HCT116 (cell line): Measurements from ENCODE around the gene LDLRAD4. TPM values are rescaled to one million over a fixed set of nuclear protein-coding genes. Genes with fewer than 3 reads are reported as not detected.

ENCODE experiments used
- ATAC-seq: fragments of 200-7000 bp; cut with Tn5 transposase; 2 replicates; pipeline ENCODE4 v1.9.1; 2020; ENCODE audit warnings: mild to moderate bottlenecking, moderate library complexity
- BruUV-seq: library from RNA; stranded (reverse); fragments of 400-500 nt; replicated peaks from 2 replicates; lab custom pipeline; 2021; lab: Mats Ljungman, UMichigan
- CTCF ChIA-PET: fragments of 300-600 bp; sonication (Branson Sonifier 250); formaldehyde crosslinking; loops from one replicate; lab custom pipeline; 2021; ENCODE audit warnings: antibody characterized with exemption; lab: Charles Lee
- POLR2A ChIA-PET: fragments of 300-600, 350-600 bp; sonication (Branson Sonifier 250); formaldehyde crosslinking; loops from one replicate; lab custom pipeline; 2021; ENCODE audit warnings: antibody characterized with exemption; lab: Charles Lee
- RAD21 ChIA-PET, 2 experiments: fragments of 300-600 bp; sonication (Branson Sonifier 250); formaldehyde crosslinking; loops; one replicate each; lab custom pipeline; 2023; ENCODE audit warnings: low total read pairs in 2 of 2; ENCODE audit not compliant: uncharacterized antibody in 2 of 2, unreplicated experiment in 2 of 2, low non-redundant PET in 1 of 2; lab: Charles Lee
- DNase-seq: peaks from one replicate; pipeline ENCODE4 v3.0.0-alpha.2; 2010; ENCODE audit warnings: low read depth, low spot score
- H2AFZ ChIP-seq: fragments of 200-600 bp; shearing (Covaris generic), sonication (generic); 2 replicates; pipeline ENCODE4 v1.6.1; 2017; ENCODE audit warnings: low read depth, mixed run types, mixed read lengths, antibody characterized with exemption, low read length; ENCODE audit not compliant: poor library complexity, severe bottlenecking
- H3K27ac ChIP-seq: 2 replicates; pipeline ENCODE4 v1.5.1; 2012; ENCODE audit warnings: low read depth, low read length
- H3K27me3 ChIP-seq: fragments of 200-600 bp; sonication (generic); 2 replicates; pipeline ENCODE4 v1.6.1; 2016; ENCODE audit warnings: mixed run types, low read length, mixed read lengths; ENCODE audit not compliant: insufficient read depth
- H3K36me3 ChIP-seq, 2 experiments: fragments of 200-500 bp in 1 of 2; fragments of 200-600 bp in 1 of 2; sonication (Bioruptor generic) in 1 of 2; sonication (generic) in 1 of 2; 2 replicates each; pipeline versions ENCODE4 v1.5.1 to v1.6.1; 2014 to 2016; ENCODE audit warnings: low read length in 2 of 2, inconsistent platforms in 1 of 2, mixed read lengths in 1 of 2, mixed run types in 1 of 2; ENCODE audit not compliant: insufficient read depth in 2 of 2, control insufficient read depth in 1 of 2
- H3K4me1 ChIP-seq, 2 experiments: fragments of 200-600 bp in 1 of 2; sonication (generic) in 1 of 2; 2 replicates each; pipeline versions ENCODE4 v1.5.1 to v1.6.1; 2012 to 2017; ENCODE audit warnings: low read length in 2 of 2, inconsistent platforms in 1 of 2, mild to moderate bottlenecking in 1 of 2, mixed read lengths in 1 of 2, mixed run types in 1 of 2, moderate library complexity in 1 of 2; ENCODE audit not compliant: insufficient read depth in 2 of 2, control insufficient read depth in 1 of 2
- H3K4me2 ChIP-seq: fragments of 200-600 bp; sonication (generic); 2 replicates; pipeline ENCODE4 v1.6.1; 2017; ENCODE audit warnings: mixed run types, low read length, mixed read lengths
- H3K4me3 ChIP-seq, 2 experiments: fragments of 200-600 bp in 1 of 2; sonication (generic) in 1 of 2; replicated peaks in 1 of 2; 2 replicates each; pipeline ENCODE4 v1.5.1; 2011 to 2016; ENCODE audit warnings: low read length in 2 of 2, control low read depth in 1 of 2, low read depth in 1 of 2, mild to moderate bottlenecking in 1 of 2, mixed read lengths in 1 of 2, mixed run types in 1 of 2
- H3K79me2 ChIP-seq: fragments of 200-600 bp; sonication (generic); 2 replicates; pipeline ENCODE4 v1.6.1; 2017; ENCODE audit warnings: mild to moderate bottlenecking, mixed run types, low read length, moderate library complexity, mixed read lengths; ENCODE audit not compliant: insufficient read depth
- H3K9ac ChIP-seq: fragments of 200-600 bp; sonication (generic); 2 replicates; pipeline ENCODE4 v1.6.1; 2016; ENCODE audit warnings: low read length, mixed read lengths
- H3K9me2 ChIP-seq: fragments of 200-600 bp; sonication (generic), shearing (Covaris generic); 2 replicates; pipeline ENCODE4 v1.6.1; 2017; ENCODE audit warnings: mixed run types, mild to moderate bottlenecking, moderate library complexity; ENCODE audit not compliant: insufficient read depth
- H3K9me3 ChIP-seq, 2 experiments: fragments of 200-500 bp in 1 of 2; fragments of 200-600 bp in 1 of 2; sonication (Bioruptor generic) in 1 of 2; sonication (generic) in 1 of 2; 2 replicates each; pipeline ENCODE4 v1.6.1; 2014 to 2017; ENCODE audit warnings: low read length in 2 of 2, mixed read lengths in 2 of 2, inconsistent platforms in 1 of 2, low read depth in 1 of 2, mild to moderate bottlenecking in 1 of 2, mixed run types in 1 of 2, moderate library complexity in 1 of 2; ENCODE audit not compliant: control insufficient read depth in 1 of 2, insufficient read depth in 1 of 2
- H4K20me1 ChIP-seq: fragments of 200-600 bp; sonication (generic), shearing (Covaris generic); 2 replicates; pipeline ENCODE4 v1.6.1; 2017; ENCODE audit warnings: mixed run types, mild to moderate bottlenecking, moderate library complexity; ENCODE audit not compliant: insufficient read depth
- EZH2 ChIP-seq: fragments of 200-600 bp; sonication (generic); IDR thresholded peaks from 2 replicates; pipeline ENCODE4 v1.6.1; 2017; ENCODE audit warnings: antibody characterized with exemption, mixed run types
- JUND ChIP-seq: IDR thresholded peaks from 2 replicates; pipeline ENCODE4 v1.6.1; 2012
- RAD21 ChIP-seq: IDR thresholded peaks from 2 replicates; pipeline ENCODE4 v1.6.1; 2012; ENCODE audit warnings: low read depth, mild to moderate bottlenecking
- SIN3A ChIP-seq: IDR thresholded peaks from 2 replicates; pipeline ENCODE4 v1.6.1; 2012; ENCODE audit warnings: low read depth
- SP1 ChIP-seq: IDR thresholded peaks from 2 replicates; pipeline ENCODE4 v1.6.1; 2012; ENCODE audit warnings: low read depth
- YY1 ChIP-seq: IDR thresholded peaks from 2 replicates; pipeline ENCODE4 v1.6.1; 2011; ENCODE audit warnings: low read length, low read depth, moderate library complexity, mild to moderate bottlenecking; ENCODE audit not compliant: insufficient replicate concordance; ENCODE audit errors: extremely low read depth
- ZFX ChIP-seq: fragments of 450-650 bp; IDR thresholded peaks from 2 replicates; pipeline ENCODE4 v1.6.1; 2017
- ZNF274 ChIP-seq: fragments of 200-500 bp; sonication (Bioruptor generic); IDR thresholded peaks from 2 replicates; pipeline ENCODE4 v1.6.1; 2014; ENCODE audit warnings: mild to moderate bottlenecking, low read depth, low read length, inconsistent platforms
- intact Hi-C: fragments of 100-400 bp; cut with micrococcal nuclease; formaldehyde crosslinking; loops from 2 replicates; pipeline ENCODE4 v1.10.0; 2022
- total RNA-seq: library from RNA; stranded (reverse); gene quantifications from one replicate; pipeline ENCODE4 v1.2.1, GENCODE V29; 2021; ENCODE audit not compliant: unreplicated experiment
- TF ChIP-seq, protein P1 (sequence below), 3 experiments: fragments of 200-600 bp in 1 of 3; sonication (generic) in 1 of 3; IDR thresholded peaks in 2 of 3; conservative IDR thresholded peaks in 1 of 3; 2 replicates each; pipeline ENCODE4 v1.5.1; 2012 to 2017; ENCODE audit warnings: low read depth in 2 of 3, low read length in 2 of 3, antibody characterized with exemption in 1 of 3, borderline replicate concordance in 1 of 3, control low read depth in 1 of 3, mild to moderate bottlenecking in 1 of 3, mixed read lengths in 1 of 3, mixed run types in 1 of 3, moderate library complexity in 1 of 3; ENCODE audit not compliant: insufficient read depth in 1 of 3
- TF ChIP-seq, protein P2 (sequence below): IDR thresholded peaks from 2 replicates; pipeline ENCODE4 v1.6.1; 2012
- TF ChIP-seq, protein P3 (sequence below): IDR thresholded peaks from 2 replicates; pipeline ENCODE4 v1.6.1; 2012
- TF ChIP-seq, protein P4 (sequence below): IDR thresholded peaks from 2 replicates; pipeline ENCODE4 v1.6.1; 2012; ENCODE audit warnings: low read depth
- TF ChIP-seq, protein P5 (sequence below): IDR thresholded peaks from 2 replicates; pipeline ENCODE4 v1.6.1; 2011; ENCODE audit warnings: mild to moderate bottlenecking, low read length, moderate library complexity; ENCODE audit not compliant: insufficient replicate concordance; ENCODE audit errors: extremely low read depth

Gene LDLRAD4
- total RNA-seq, 1 experiment from 2014 or later: 1.2 TPM

DNA sequence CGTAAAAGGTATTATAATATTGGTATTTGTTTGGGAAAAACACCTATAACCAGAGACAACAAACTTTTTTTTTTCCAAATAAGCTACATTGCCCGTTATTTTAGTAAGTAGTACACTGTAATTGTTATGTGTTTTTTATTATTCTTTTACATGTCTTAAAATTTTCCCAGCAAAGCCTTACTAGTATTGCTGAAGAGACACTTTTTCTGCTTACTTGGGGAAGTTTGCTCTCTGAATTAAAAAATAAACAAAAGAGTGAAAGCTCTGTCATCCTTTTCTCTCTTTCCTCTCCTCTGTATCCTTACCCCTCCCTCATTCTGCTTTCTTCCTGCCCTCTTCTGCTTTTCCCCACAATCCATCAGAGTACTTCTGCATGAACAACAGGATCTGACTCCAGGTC, 25.6 kb upstream of the LDLRAD4 start (continued):
- TF ChIP-seq, protein P1, sequence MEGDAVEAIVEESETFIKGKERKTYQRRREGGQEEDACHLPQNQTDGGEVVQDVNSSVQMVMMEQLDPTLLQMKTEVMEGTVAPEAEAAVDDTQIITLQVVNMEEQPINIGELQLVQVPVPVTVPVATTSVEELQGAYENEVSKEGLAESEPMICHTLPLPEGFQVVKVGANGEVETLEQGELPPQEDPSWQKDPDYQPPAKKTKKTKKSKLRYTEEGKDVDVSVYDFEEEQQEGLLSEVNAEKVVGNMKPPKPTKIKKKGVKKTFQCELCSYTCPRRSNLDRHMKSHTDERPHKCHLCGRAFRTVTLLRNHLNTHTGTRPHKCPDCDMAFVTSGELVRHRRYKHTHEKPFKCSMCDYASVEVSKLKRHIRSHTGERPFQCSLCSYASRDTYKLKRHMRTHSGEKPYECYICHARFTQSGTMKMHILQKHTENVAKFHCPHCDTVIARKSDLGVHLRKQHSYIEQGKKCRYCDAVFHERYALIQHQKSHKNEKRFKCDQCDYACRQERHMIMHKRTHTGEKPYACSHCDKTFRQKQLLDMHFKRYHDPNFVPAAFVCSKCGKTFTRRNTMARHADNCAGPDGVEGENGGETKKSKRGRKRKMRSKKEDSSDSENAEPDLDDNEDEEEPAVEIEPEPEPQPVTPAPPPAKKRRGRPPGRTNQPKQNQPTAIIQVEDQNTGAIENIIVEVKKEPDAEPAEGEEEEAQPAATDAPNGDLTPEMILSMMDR (IDR thresholded peaks at IDR 0.05 in 2 of 3, conservative IDR thresholded peaks at IDR 0.05 in 1 of 3; ENCODE audit: borderline replicate concordance in 1 of 3, insufficient read depth in 1 of 3, low read depth in 2 of 3, low read length in 2 of 3): no peak
- TF ChIP-seq ZNF274 (no peak), EZH2 (no peak)

DNA sequence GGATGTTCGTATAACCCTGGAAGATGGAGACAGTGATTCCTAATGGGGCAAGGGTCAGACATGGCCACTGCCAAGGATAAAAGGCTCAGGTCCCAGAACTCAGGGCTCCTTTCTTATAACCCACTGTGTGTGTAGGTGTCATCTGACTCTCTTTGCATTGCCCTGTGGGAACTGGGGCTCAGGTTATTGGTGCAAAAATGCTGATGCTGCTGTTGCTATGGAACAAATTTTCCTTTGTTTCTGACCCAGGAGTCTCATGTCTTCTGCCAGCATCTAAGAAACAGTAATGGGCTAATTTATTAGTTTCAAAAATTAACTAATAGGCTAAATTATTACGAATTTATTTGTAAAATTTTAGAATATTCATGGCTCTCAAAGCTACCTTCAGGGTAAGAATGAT, 24.3 kb upstream of the LDLRAD4 start:
- no peaks in the 10 kb centered on the region for H3K9me2 ChIP-seq
- H3K27me3 ChIP-seq: no peaks in the 10 kb centered on the region
- H3K79me2 ChIP-seq: no peaks in the 10 kb centered on the region
- no peak overlapping the region for H3K27ac ChIP-seq
- H3K4me1 ChIP-seq: no peaks in the 10 kb centered on the region
- intact Hi-C loops: no loop called here
- H3K4me3 ChIP-seq: no peak overlapping the region
- TF ChIP-seq ZFX (no peak), SIN3A (no peak), SP1 (no peak), YY1 (no peak), RAD21 (no peak), JUND (no peak), EZH2 (no peak)
- TF ChIP-seq, protein P2, sequence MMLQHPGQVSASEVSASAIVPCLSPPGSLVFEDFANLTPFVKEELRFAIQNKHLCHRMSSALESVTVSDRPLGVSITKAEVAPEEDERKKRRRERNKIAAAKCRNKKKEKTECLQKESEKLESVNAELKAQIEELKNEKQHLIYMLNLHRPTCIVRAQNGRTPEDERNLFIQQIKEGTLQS: no peak
- TF ChIP-seq, protein P3, sequence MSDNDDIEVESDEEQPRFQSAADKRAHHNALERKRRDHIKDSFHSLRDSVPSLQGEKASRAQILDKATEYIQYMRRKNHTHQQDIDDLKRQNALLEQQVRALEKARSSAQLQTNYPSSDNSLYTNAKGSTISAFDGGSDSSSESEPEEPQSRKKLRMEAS: no peak
- TF ChIP-seq, protein P4, sequence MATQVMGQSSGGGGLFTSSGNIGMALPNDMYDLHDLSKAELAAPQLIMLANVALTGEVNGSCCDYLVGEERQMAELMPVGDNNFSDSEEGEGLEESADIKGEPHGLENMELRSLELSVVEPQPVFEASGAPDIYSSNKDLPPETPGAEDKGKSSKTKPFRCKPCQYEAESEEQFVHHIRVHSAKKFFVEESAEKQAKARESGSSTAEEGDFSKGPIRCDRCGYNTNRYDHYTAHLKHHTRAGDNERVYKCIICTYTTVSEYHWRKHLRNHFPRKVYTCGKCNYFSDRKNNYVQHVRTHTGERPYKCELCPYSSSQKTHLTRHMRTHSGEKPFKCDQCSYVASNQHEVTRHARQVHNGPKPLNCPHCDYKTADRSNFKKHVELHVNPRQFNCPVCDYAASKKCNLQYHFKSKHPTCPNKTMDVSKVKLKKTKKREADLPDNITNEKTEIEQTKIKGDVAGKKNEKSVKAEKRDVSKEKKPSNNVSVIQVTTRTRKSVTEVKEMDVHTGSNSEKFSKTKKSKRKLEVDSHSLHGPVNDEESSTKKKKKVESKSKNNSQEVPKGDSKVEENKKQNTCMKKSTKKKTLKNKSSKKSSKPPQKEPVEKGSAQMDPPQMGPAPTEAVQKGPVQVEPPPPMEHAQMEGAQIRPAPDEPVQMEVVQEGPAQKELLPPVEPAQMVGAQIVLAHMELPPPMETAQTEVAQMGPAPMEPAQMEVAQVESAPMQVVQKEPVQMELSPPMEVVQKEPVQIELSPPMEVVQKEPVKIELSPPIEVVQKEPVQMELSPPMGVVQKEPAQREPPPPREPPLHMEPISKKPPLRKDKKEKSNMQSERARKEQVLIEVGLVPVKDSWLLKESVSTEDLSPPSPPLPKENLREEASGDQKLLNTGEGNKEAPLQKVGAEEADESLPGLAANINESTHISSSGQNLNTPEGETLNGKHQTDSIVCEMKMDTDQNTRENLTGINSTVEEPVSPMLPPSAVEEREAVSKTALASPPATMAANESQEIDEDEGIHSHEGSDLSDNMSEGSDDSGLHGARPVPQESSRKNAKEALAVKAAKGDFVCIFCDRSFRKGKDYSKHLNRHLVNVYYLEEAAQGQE: no peak
- TF ChIP-seq, protein P5, sequence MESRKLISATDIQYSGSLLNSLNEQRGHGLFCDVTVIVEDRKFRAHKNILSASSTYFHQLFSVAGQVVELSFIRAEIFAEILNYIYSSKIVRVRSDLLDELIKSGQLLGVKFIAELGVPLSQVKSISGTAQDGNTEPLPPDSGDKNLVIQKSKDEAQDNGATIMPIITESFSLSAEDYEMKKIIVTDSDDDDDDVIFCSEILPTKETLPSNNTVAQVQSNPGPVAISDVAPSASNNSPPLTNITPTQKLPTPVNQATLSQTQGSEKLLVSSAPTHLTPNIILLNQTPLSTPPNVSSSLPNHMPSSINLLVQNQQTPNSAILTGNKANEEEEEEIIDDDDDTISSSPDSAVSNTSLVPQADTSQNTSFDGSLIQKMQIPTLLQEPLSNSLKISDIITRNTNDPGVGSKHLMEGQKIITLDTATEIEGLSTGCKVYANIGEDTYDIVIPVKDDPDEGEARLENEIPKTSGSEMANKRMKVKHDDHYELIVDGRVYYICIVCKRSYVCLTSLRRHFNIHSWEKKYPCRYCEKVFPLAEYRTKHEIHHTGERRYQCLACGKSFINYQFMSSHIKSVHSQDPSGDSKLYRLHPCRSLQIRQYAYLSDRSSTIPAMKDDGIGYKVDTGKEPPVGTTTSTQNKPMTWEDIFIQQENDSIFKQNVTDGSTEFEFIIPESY: no peak
- CTCF ChIA-PET: no interaction called here
- no peak overlapping the region for H2AFZ ChIP-seq
- H3K9me3 ChIP-seq: peaks cover 0 to 6% of the 10 kb centered on the region in 2 experiments; a peak in 1 of 4 replicates
- BruUV-seq: no TSS peak
- no peaks in the 10 kb centered on the region for H3K36me3 ChIP-seq
- H3K9ac ChIP-seq: no peak overlapping the region
- no peak for DNase-seq
- RAD21 ChIA-PET: no interaction called here
- no peak for ATAC-seq
- H4K20me1 ChIP-seq: no peaks in the 10 kb centered on the region
- POLR2A ChIA-PET: no interaction called here
- no peak overlapping the region for H3K4me2 ChIP-seq
